GM21526 (cell line): ENCODE data around the gene PPP4R3B.
A peak's percentile ranks its signal among the peaks of the same experiment; 100 is the strongest.

ENCODE experiments used
- ATAC-seq: cut with Tn5 transposase; IDR thresholded peaks from one replicate; pipeline ENCODE4 v1.9.1; 2021; ENCODE audit warnings: moderate library complexity; ENCODE audit not compliant: unreplicated experiment, low FRiP score

The PPP4R3B gene

GRCh38 chr2:55524884-55525437, 92.5 kb downstream of the PPP4R3B start:
- ATAC-seq = no peak

- ATAC-seq = peak; percentile 3
Measured at GRCh38 chr2:55519938-55520885, 97.2 kb downstream of the PPP4R3B start.

GRCh38 chr2:55518841-55519165, 98.6 kb downstream of the PPP4R3B start:
- ATAC-seq = peak; percentile 11

- ATAC-seq = no peak
Measured at GRCh38 chr2:55511508-55512124, 105.8 kb downstream of the PPP4R3B start.

GRCh38 chr2:55502590-55503141, 114.8 kb downstream of the PPP4R3B start:
- ATAC-seq = no peak

GRCh38 chr2:55500025-55500424, 117.4 kb downstream of the PPP4R3B start:
- ATAC-seq = no peak

GRCh38 chr2:55498582-55498981, 118.8 kb downstream of the PPP4R3B start:
- ATAC-seq = no peak
